GM23338 (cell line): ENCODE measurements around the gene C1orf21. TPM values are rescaled to one million over a fixed set of nuclear protein-coding genes. Genes with fewer than 3 reads are reported as not detected.

Experiments
- CREB1 ChIP-seq: fragments of 250-450 bp; sonication (Bioruptor Pico); IDR thresholded peaks from 2 replicates; pipeline ENCODE4 v1.5.0; 2020; ENCODE audit warnings: low read depth, mild to moderate bottlenecking, moderate library complexity
- EZH2phosphoT487 ChIP-seq: fragments of 200-600 bp; sonication (generic); IDR thresholded peaks from one replicate; pipeline ENCODE4 v1.8.1; 2018; ENCODE audit warnings: antibody characterized with exemption; ENCODE audit not compliant: unreplicated experiment
- ZNF331 ChIP-seq: fragments of 250-450 bp; sonication (Bioruptor Pico); IDR thresholded peaks from 2 replicates; pipeline ENCODE4 v1.5.0; 2020; ENCODE audit warnings: low read depth, mild to moderate bottlenecking, moderate library complexity
- ZNF462 ChIP-seq: fragments of 250-450 bp; sonication (Bioruptor Pico); IDR thresholded peaks from 2 replicates; pipeline ENCODE4 v1.5.0; 2020; ENCODE audit warnings: mild to moderate bottlenecking, moderate library complexity
- polyA plus RNA-seq: library from polyadenylated mRNA; unstranded; fragments of >200 nt; fragmentation: Nextera tagmentation; extraction: Ambion mirVana; gene quantifications from 2 replicates; pipeline ENCODE4 v1.2.1, GENCODE V29; 2016
- total RNA-seq: library from RNA; depleted of rRNA; stranded (reverse); fragments of >200 nt; shearing (Covaris generic); gene quantifications from 2 replicates; pipeline ENCODE4 v1.2.3, GENCODE V29; 2014
- TF ChIP-seq, protein P1 (sequence below), 2 experiments: fragments of 200-600 bp in 1 of 2; sonication (generic) in 1 of 2; conservative IDR thresholded peaks; 2 replicates each; pipeline versions ENCODE4 v1.5.1 to v1.6.1; 2016 to 2017; ENCODE audit warnings: antibody characterized with exemption in 2 of 2, low read depth in 2 of 2, mild to moderate bottlenecking in 2 of 2, moderate library complexity in 1 of 2
- TF ChIP-seq, protein P2 (sequence below): IDR thresholded peaks from one replicate; pipeline ENCODE4 v1.6.1; 2018; ENCODE audit warnings: antibody characterized with exemption; ENCODE audit not compliant: unreplicated experiment

Gene C1orf21
- total and polyA plus RNA-seq, 2 experiments from 2014 or later, result 28.0 to 40.4 TPM

- TF ChIP-seq ZNF462 (CRISPR knock-in tag) (no peak), ZNF331 (CRISPR knock-in tag) (no peak), EZH2phosphoT487 (no peak), CREB1 (CRISPR knock-in tag) (no peak)
- TF ChIP-seq, protein P1, sequence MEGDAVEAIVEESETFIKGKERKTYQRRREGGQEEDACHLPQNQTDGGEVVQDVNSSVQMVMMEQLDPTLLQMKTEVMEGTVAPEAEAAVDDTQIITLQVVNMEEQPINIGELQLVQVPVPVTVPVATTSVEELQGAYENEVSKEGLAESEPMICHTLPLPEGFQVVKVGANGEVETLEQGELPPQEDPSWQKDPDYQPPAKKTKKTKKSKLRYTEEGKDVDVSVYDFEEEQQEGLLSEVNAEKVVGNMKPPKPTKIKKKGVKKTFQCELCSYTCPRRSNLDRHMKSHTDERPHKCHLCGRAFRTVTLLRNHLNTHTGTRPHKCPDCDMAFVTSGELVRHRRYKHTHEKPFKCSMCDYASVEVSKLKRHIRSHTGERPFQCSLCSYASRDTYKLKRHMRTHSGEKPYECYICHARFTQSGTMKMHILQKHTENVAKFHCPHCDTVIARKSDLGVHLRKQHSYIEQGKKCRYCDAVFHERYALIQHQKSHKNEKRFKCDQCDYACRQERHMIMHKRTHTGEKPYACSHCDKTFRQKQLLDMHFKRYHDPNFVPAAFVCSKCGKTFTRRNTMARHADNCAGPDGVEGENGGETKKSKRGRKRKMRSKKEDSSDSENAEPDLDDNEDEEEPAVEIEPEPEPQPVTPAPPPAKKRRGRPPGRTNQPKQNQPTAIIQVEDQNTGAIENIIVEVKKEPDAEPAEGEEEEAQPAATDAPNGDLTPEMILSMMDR (conservative IDR thresholded peaks at IDR 0.05; ENCODE audit: low read depth in 2 of 2), result no peak
- TF ChIP-seq, protein P2, sequence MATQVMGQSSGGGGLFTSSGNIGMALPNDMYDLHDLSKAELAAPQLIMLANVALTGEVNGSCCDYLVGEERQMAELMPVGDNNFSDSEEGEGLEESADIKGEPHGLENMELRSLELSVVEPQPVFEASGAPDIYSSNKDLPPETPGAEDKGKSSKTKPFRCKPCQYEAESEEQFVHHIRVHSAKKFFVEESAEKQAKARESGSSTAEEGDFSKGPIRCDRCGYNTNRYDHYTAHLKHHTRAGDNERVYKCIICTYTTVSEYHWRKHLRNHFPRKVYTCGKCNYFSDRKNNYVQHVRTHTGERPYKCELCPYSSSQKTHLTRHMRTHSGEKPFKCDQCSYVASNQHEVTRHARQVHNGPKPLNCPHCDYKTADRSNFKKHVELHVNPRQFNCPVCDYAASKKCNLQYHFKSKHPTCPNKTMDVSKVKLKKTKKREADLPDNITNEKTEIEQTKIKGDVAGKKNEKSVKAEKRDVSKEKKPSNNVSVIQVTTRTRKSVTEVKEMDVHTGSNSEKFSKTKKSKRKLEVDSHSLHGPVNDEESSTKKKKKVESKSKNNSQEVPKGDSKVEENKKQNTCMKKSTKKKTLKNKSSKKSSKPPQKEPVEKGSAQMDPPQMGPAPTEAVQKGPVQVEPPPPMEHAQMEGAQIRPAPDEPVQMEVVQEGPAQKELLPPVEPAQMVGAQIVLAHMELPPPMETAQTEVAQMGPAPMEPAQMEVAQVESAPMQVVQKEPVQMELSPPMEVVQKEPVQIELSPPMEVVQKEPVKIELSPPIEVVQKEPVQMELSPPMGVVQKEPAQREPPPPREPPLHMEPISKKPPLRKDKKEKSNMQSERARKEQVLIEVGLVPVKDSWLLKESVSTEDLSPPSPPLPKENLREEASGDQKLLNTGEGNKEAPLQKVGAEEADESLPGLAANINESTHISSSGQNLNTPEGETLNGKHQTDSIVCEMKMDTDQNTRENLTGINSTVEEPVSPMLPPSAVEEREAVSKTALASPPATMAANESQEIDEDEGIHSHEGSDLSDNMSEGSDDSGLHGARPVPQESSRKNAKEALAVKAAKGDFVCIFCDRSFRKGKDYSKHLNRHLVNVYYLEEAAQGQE, result no peak
These were observed 230.7 kb downstream of the C1orf21 start (continued) for GRCh38 chr1:184617433-184618029.
